BLaER1 (cell line): Measurements from ENCODE around the gene OR2M3.
"Not testable (repeated sequence)": the region's sequence is repeated elsewhere in the genome, so short reads cannot be mapped to it uniquely, and the experiment has no call there.

Source experiments
- H3K27ac ChIP-seq: shearing (Covaris generic); formaldehyde crosslinking; 2 replicates; pipeline ENCODE4 v1.8.1; 2022
- H3K27me3 ChIP-seq: shearing (Covaris generic); formaldehyde crosslinking; 2 replicates; pipeline ENCODE4 v1.8.1; 2022
- H3K36me3 ChIP-seq: shearing (Covaris generic); formaldehyde crosslinking; 2 replicates; pipeline ENCODE4 v1.8.1; 2022
- H3K4me1 ChIP-seq: shearing (Covaris generic); formaldehyde crosslinking; 2 replicates; pipeline ENCODE4 v1.8.1; 2022
- H3K4me2 ChIP-seq: shearing (Covaris generic); formaldehyde crosslinking; 2 replicates; pipeline ENCODE4 v1.8.1; 2022
- H3K4me3 ChIP-seq: shearing (Covaris generic); formaldehyde crosslinking; 2 replicates; pipeline ENCODE4 v1.8.1; 2022
- H3K9ac ChIP-seq: shearing (Covaris generic); formaldehyde crosslinking; 2 replicates; pipeline ENCODE4 v1.8.1; 2022
- H3K9me3 ChIP-seq: shearing (Covaris generic); formaldehyde crosslinking; 2 replicates; pipeline ENCODE4 v1.8.1; 2022
- H4K20me1 ChIP-seq: shearing (Covaris generic); formaldehyde crosslinking; 2 replicates; pipeline ENCODE4 v1.8.1; 2022
- Cebpa-rat ChIP-seq: shearing (Covaris generic); IDR thresholded peaks from 2 replicates; pipeline ENCODE4 v1.8.1; 2022

Gene OR2M3

DNA sequence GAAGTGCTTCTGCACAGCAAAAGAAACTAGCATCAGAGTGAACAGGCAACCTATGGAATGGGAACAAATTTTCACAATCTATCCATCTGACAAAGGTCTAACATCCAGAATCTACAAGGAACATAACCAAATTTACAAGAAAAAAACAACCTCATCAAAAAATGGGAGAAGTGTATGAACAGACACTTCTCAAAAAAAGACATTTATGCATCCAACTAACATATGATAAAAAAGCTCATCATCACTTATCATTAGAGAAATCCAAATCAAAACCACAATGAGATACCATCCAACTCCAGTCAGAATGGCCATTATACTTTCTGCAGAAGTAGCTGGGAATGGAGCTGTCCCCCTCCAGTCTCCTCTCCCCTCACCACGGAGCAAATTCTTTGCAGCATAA lies 2.9 kb upstream of the OR2M3 start:
- Histone ChIP-seq H3K27me3 (no peaks in the 10 kb centered on the region), H3K27ac (no peak overlapping the region), H4K20me1 (no peaks in the 10 kb centered on the region), H3K9ac (no peak overlapping the region), H3K36me3 (no peaks in the 10 kb centered on the region), H3K4me2 (no peak overlapping the region), H3K9me3 (peaks cover 20% of the 10 kb centered on the region; the same call in 1 of the 2 replicates), H3K4me3 (no peak overlapping the region), H3K4me1 (no peaks in the 10 kb centered on the region)
- TF ChIP-seq Cebpa-rat, result no peak

GRCh38 chr1:248215880-248216279 lies 18.8 kb downstream of the OR2M3 start:
- Histone ChIP-seq H3K9ac (no peak overlapping the region), H3K9me3 (0 out of 2 replicates have a peak, but pooled peaks cover 4% of the 10 kb centered on the region), H3K36me3 (no peaks in the 10 kb centered on the region), H3K27me3 (no peaks in the 10 kb centered on the region), H3K4me1 (no peaks in the 10 kb centered on the region), H3K4me3 (no peak overlapping the region), H4K20me1 (no peaks in the 10 kb centered on the region), H3K27ac (no peak overlapping the region), H3K4me2 (no peak overlapping the region)
- TF ChIP-seq Cebpa-rat, result no peak

DNA sequence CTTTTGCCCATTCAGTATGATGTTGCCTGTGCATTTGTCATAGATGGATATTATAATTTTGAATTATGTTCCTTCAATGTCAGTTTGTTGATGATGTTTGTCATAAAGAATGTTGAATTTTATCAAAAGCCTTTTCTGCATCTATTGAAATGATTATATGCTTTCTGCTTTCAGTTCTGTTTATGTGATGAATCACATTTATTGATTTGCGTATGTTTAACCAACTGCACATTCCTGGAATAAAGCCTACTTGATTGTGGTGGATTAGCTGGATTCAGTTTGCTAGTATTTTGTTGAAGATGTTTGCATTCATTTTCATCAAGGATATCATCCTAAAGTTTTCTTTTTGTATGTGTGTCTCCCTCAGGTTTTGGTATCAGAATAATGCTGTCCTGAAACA lies 28.5 kb downstream of the OR2M3 start:
- Histone ChIP-seq H3K9me3 (0 out of 2 replicates have a peak, but pooled peaks cover 4% of the 10 kb centered on the region), H3K36me3 (no peaks in the 10 kb centered on the region), H3K4me1 (no peaks in the 10 kb centered on the region), H4K20me1 (no peaks in the 10 kb centered on the region), H3K27me3 (no peaks in the 10 kb centered on the region), H3K4me3 (no peak overlapping the region), H3K27ac (no peak overlapping the region), H3K9ac (no peak overlapping the region), H3K4me2 (no peak overlapping the region)
- TF ChIP-seq Cebpa-rat, result no peak

DNA sequence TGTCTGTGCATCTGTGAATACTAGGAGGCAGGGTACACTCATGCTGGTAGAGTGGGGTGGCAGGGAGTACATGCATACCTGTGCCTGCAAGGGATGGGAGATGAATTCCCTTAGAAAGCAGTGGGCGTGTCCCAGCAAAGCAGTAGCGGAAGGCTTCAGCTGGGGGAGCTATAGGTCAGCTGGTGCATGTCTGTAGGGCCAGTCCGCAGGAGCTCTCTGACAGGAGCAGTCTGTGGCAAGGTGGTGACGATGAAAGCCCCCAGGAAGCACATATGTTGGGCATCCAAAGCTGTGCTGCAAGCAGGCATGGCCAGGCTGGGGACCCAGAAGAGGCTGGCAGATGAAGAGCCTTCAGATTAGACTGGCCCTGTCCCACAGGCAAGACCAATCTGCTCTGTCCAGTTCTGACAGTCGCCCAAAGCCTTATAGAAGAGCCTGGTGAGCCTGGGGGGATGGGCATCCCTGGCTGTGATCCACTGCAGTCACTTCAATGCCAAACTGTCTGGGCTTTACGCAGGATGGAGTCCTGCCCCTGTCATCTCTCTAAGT lies 32.4 kb downstream of the OR2M3 start:
- Histone ChIP-seq H3K4me2 (no peak overlapping the region), H3K27ac (no peak overlapping the region), H3K9ac (no peak overlapping the region), H3K36me3 (no peaks in the 10 kb centered on the region), H3K4me3 (no peak overlapping the region), H3K9me3 (no peaks in the 10 kb centered on the region), H3K27me3 (no peaks in the 10 kb centered on the region), H3K4me1 (no peaks in the 10 kb centered on the region), H4K20me1 (no peaks in the 10 kb centered on the region)
- TF ChIP-seq Cebpa-rat, result no peak

DNA sequence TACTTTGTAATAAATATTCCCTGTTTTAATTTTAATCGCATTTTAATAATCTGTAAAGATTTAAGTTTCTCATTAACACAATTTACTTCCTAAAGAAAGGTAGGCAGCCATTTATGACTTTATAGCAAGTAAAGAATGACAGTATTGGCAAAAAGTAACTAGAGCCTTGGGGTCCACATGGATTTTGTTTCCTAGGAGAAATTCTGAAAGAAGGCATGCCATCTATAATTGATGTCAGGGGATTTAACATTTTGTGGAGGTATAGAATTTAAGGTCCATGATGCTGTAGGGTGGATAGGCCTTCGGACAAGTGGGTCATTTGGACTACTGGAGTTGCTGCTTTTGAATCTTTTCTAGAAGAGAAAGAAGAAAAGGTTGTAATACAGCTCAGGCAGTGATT lies 34.1 kb downstream of the OR2M3 start, which contains the start of gene OR2M4:
TSS of gene OR2M4 (plus strand) at position 301 of the 400 bp plus-strand sequence. CDS start 7,512 bp downstream, outside the sequence.
- H3K4me3 ChIP-seq, result no peak within 1 kb of the TSS
- H3K4me2 ChIP-seq, result no peak within 1 kb of the TSS
- no peaks in the 10 kb centered on the region for H3K27me3 ChIP-seq
- H3K9me3 ChIP-seq, result no peaks in the 10 kb centered on the region
- H3K27ac ChIP-seq, result no peak within 1 kb of the TSS
- no peak for TF ChIP-seq Cebpa-rat
- H3K9ac ChIP-seq, result no peak within 1 kb of the TSS
- no peaks in the 10 kb centered on the region for H3K4me1 ChIP-seq
- no peaks in the 10 kb centered on the region for H4K20me1 ChIP-seq
- H3K36me3 ChIP-seq, result no peaks in the 10 kb centered on the region

DNA sequence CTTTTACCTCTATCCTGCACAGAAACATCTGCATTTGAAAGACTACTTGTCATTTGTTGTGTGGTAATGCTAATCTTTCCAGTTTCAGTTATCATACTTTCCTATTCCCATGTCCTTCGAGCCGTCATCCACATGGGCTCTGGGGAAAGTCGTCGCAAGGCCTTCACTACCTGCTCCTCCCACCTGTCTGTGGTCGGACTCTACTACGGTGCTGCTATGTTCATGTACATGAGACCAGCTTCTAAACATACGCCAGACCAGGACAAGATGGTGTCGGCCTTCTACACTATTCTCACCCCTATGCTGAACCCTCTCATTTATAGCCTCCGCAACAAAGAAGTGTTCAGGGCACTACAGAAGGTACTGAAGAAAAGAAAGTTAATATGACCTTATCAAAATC lies 42.4 kb downstream of the OR2M3 start:
- H3K27ac ChIP-seq, result no peak overlapping the region
- no peaks in the 10 kb centered on the region for H3K9me3 ChIP-seq
- no peaks in the 10 kb centered on the region for H3K4me1 ChIP-seq
- H3K27me3 ChIP-seq, result no peaks in the 10 kb centered on the region
- H3K4me3 ChIP-seq, result no peak overlapping the region
- H3K36me3 ChIP-seq, result no peaks in the 10 kb centered on the region
- TF ChIP-seq Cebpa-rat, result no peak
- H3K4me2 ChIP-seq, result no peak overlapping the region
- H3K9ac ChIP-seq, result no peak overlapping the region
- no peaks in the 10 kb centered on the region for H4K20me1 ChIP-seq

GRCh38 chr1:248243204-248243603 lies 46.1 kb downstream of the OR2M3 start:
- Histone ChIP-seq H3K4me1 (no peaks in the 10 kb centered on the region), H4K20me1 (no peaks in the 10 kb centered on the region), H3K4me3 (no peak overlapping the region), H3K27me3 (no peaks in the 10 kb centered on the region), H3K9ac (no peak overlapping the region), H3K36me3 (no peaks in the 10 kb centered on the region), H3K9me3 (no peaks in the 10 kb centered on the region), H3K4me2 (peak overlapping the region; percentile 48), H3K27ac (no peak overlapping the region)
- no peak for TF ChIP-seq Cebpa-rat

DNA sequence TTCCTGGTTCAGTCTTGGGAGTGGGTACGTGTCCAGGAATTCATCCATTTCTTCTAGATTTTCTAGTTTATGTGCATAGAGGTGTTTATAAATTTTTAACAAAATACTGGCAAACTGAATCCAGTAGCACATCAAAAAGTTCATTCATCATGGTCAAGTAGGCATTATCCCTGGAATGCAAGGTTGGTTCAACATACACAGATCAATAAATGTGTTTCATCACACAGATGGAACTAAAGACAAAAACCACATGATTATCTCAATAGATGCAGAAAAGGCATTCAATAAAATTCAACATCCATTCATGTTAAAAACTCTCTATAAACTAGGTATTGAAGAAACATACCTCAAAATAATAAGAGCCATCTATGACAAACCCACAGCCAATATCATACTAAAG lies 62.2 kb downstream of the OR2M3 start:
- H3K9ac ChIP-seq, H3K4me2 ChIP-seq, H3K36me3 ChIP-seq, H3K27ac ChIP-seq, H3K4me3 ChIP-seq, H4K20me1 ChIP-seq, H3K27me3 ChIP-seq, H3K9me3 ChIP-seq, H3K4me1 ChIP-seq: not testable (repeated sequence)
